ENCODE data around the gene PCP4.

Gene PCP4

DNA sequence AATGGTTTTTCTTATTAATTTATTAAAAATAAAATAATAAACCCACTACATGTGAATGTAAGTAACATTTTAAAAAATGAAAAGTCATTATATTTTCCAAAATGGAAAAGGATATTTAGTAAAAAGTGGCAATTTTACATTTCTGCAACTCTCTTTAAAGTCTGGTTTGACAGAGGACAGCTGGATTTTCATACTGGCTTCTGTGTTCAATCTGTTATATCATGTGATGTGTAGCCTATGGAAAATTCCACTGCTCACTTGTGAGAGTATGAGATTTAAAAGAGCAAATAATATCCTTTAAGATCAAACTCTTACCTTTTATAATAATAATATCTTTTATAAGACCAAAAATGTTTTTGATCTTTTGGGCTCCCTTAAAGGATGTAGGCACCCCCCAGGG lies 33.7 kb downstream of the PCP4 start:
- Histone ChIP-seq H4K20me1 (ENCODE audit: insufficient read depth, low read length, poor library complexity, severe bottlenecking) (no peaks in the 10 kb centered on the region), H3K79me2 (ENCODE audit: insufficient read depth, low read length) (no peaks in the 10 kb centered on the region)
- no peak for TF ChIP-seq CTCF (conservative IDR thresholded peaks at IDR 0.05; ENCODE audit: low read length)
- TF ChIP-seq EZH2phosphoT487 (IDR thresholded peaks at IDR 0.05; ENCODE audit: borderline replicate concordance): no peak

DNA sequence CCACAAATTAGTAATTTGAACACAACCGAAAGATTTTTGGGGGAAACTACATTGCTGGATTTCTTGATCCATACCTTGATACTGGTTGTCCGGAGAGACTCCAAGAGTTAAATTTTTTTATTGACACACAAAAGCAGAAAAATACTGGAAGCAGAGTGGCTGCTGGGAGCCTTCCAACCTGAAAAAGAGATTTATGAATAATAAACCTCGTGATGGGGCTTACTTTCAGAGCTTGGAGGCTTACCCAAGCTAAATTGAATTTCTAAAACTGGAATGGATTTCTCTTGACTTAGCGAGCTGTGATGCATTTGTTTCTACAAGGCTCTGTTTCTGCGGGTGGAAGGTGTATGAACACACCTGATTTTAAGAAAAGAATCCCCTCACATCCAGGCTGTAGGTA lies 35.7 kb downstream of the PCP4 start:
- Histone ChIP-seq H2AFZ (ENCODE audit: low read length) (no peak overlapping the region), H3F3A (ENCODE audit: low read depth) (no peaks in the 10 kb centered on the region), H3K9ac (ENCODE audit: low read depth, low read length, poor library complexity, severe bottlenecking) (no peak overlapping the region), H3K9me2 (replicated peaks; ENCODE audit: low read depth, low read length) (no peaks in the 10 kb centered on the region), H3K4me2 (ENCODE audit: low read depth, low read length, poor library complexity, severe bottlenecking) (no peak overlapping the region), H3K79me2 (ENCODE audit: insufficient read depth, low read length) (no peaks in the 10 kb centered on the region), H3K36me3 (ENCODE audit: insufficient read depth, low read length) (no peaks in the 10 kb centered on the region), H4K20me1 (ENCODE audit: insufficient read depth, low read length, poor library complexity, severe bottlenecking) (no peaks in the 10 kb centered on the region), H3K27me3 (ENCODE audit: insufficient read depth, low read length, poor library complexity, severe bottlenecking) (no peaks in the 10 kb centered on the region), H3K4me3 (ENCODE audit: low read length, poor library complexity, severe bottlenecking) (no peak overlapping the region), H3K9me3 (ENCODE audit: insufficient read depth, low read depth, low read length) (peaks cover 2% of the 10 kb centered on the region; the same call in 1 of the 2 replicates), H3K4me1 (ENCODE audit: insufficient read depth, low read length, poor library complexity, severe bottlenecking) (no peaks in the 10 kb centered on the region)
- no peak for TF ChIP-seq EZH2phosphoT487 (IDR thresholded peaks at IDR 0.05; ENCODE audit: borderline replicate concordance)
- TF ChIP-seq CTCF (conservative IDR thresholded peaks at IDR 0.05; ENCODE audit: low read length): no peak

More for the DNA sequence above, 33.7 kb downstream of the PCP4 start:
- H3K9ac ChIP-seq (ENCODE audit: low read depth, low read length, poor library complexity, severe bottlenecking): no peak overlapping the region
- no peak overlapping the region for H3K4me3 ChIP-seq (ENCODE audit: low read length, poor library complexity, severe bottlenecking)
- no peaks in the 10 kb centered on the region for H3K9me2 ChIP-seq (replicated peaks; ENCODE audit: low read depth, low read length)
- H3F3A ChIP-seq (ENCODE audit: low read depth): no peaks in the 10 kb centered on the region
- H3K27me3 ChIP-seq (ENCODE audit: insufficient read depth, low read length, poor library complexity, severe bottlenecking): no peaks in the 10 kb centered on the region
- no peaks in the 10 kb centered on the region for H3K36me3 ChIP-seq (ENCODE audit: insufficient read depth, low read length)
- no peaks in the 10 kb centered on the region; the same call in 1 of the 2 replicates for H3K9me3 ChIP-seq (ENCODE audit: insufficient read depth, low read depth, low read length)
- no peaks in the 10 kb centered on the region for H3K4me1 ChIP-seq (ENCODE audit: insufficient read depth, low read length, poor library complexity, severe bottlenecking)
- H3K4me2 ChIP-seq (ENCODE audit: low read depth, low read length, poor library complexity, severe bottlenecking): no peak overlapping the region
- H2AFZ ChIP-seq (ENCODE audit: low read length): no peak overlapping the region

DNA sequence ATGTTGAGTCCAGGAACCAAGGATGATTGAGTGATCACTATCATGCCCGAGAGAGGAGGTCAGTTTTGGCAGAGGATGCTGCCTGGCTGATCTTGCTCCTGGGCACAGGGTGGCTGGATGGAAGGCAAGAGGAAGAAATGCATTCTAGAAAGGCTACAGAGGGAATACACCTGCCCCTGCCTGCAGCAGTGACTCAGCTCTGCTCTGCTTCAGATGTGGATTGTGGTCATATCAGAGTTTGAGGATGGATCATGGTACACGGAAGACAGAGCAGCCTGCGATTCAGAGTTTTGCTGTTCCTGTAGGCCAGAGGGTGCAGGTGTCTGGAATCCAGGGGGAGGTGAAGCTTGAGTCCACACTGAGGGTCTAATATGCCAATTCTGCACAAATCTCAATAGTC lies 37.2 kb downstream of the PCP4 start:
- Histone ChIP-seq H3K9me3 (ENCODE audit: insufficient read depth, low read depth, low read length) (peaks cover 2% of the 10 kb centered on the region; the same call in 1 of the 2 replicates), H3K4me3 (ENCODE audit: low read length, poor library complexity, severe bottlenecking) (no peak overlapping the region), H3K36me3 (ENCODE audit: insufficient read depth, low read length) (no peaks in the 10 kb centered on the region), H4K20me1 (ENCODE audit: insufficient read depth, low read length, poor library complexity, severe bottlenecking) (no peaks in the 10 kb centered on the region), H2AFZ (ENCODE audit: low read length) (no peak overlapping the region), H3K27me3 (ENCODE audit: insufficient read depth, low read length, poor library complexity, severe bottlenecking) (no peaks in the 10 kb centered on the region), H3K4me1 (ENCODE audit: insufficient read depth, low read length, poor library complexity, severe bottlenecking) (no peaks in the 10 kb centered on the region), H3K79me2 (ENCODE audit: insufficient read depth, low read length) (no peaks in the 10 kb centered on the region), H3K4me2 (ENCODE audit: low read depth, low read length, poor library complexity, severe bottlenecking) (no peak overlapping the region), H3K9me2 (replicated peaks; ENCODE audit: low read depth, low read length) (no peaks in the 10 kb centered on the region), H3F3A (ENCODE audit: low read depth) (no peaks in the 10 kb centered on the region), H3K9ac (ENCODE audit: low read depth, low read length, poor library complexity, severe bottlenecking) (no peak overlapping the region)
- TF ChIP-seq EZH2phosphoT487 (IDR thresholded peaks at IDR 0.05; ENCODE audit: borderline replicate concordance) (no peak), CTCF (conservative IDR thresholded peaks at IDR 0.05; ENCODE audit: low read length) (no peak)

Measured in Loucy (cell line).